Endometrial microvascular endothelial cells (primary cell): ENCODE data around the gene C7orf33. TPM values are rescaled to one million over a fixed set of nuclear protein-coding genes. Genes with fewer than 3 reads are reported as not detected.
"Not testable (repeated sequence)": the region's sequence is repeated elsewhere in the genome, so short reads cannot be mapped to it uniquely, and the experiment has no call there.

Experiments
- in situ Hi-C: cut with HindIII; loops from 2 replicates; pipeline ENCODE4 v1.10.0; 2017; ENCODE audit warnings: low sequenced_read_pairs, low pct_unique_long_range_greater_than_20kb; ENCODE audit errors: inconsistent ontology term
- total RNA-seq: library from RNA; depleted of rRNA; stranded (reverse); fragments of >200 nt; gene quantifications from one replicate; pipeline ENCODE4 v1.2.3, GENCODE V29; 2015; ENCODE audit errors: inconsistent ontology term

Gene C7orf33
- total RNA-seq, 1 donor from 2014 or later = not detected

DNA sequence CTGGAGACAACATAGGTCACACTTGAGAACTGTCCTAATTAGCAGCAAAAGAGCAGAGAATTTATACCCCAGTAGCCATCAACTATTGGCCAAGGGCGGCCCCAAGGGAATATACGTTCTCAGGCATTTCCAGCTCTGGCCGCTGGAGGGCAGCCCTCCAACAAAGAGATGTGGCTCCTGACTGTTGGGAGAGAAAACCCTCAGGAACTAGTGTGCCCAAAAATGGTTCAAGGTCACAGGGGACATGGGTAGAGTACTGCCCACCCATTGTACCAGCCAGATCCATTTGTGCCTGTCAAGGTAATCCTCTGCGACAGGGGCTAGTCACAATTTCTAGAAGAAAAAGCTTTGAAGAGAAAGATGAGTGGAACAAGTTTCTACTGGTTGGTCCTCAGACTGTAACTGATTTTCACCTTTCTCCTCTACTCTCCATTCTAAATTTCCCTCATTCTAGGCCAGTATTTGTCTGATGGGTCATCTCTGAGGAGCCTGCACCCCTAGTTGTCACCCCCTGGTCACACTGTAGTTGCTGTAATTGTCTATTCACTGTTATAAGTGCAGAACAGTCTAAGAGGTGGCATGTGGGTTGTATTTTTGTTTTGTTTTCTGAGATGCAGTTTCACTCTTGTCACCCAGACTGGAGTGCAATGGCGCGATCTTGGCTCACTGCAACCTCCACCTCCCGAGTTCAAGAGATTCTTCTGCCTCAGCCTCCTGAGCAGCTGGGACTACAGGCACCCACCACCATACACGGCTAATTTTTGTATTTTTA, 14.7 kb upstream of the C7orf33 start:
- in situ Hi-C loops = no loop called here

DNA sequence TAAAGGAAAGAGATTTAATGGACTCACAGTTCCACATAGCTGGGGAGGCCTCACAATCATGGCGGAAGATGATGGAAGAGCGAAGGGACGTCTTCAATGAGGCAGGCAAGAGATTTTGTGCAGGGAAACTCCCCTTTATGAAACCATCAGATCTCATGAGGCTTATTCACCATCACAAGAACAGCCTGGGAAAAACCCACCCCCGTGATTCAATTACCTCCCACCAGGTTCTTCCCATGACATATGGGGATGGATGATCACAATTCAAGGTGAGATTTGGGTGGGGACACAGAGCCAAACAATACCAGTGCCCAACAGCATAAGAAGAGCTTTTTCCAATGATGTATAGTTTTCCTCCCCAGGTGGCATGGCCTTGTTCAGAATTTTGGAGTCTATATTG, 11.2 kb upstream of the C7orf33 start:
- in situ Hi-C loops = no loop called here

DNA sequence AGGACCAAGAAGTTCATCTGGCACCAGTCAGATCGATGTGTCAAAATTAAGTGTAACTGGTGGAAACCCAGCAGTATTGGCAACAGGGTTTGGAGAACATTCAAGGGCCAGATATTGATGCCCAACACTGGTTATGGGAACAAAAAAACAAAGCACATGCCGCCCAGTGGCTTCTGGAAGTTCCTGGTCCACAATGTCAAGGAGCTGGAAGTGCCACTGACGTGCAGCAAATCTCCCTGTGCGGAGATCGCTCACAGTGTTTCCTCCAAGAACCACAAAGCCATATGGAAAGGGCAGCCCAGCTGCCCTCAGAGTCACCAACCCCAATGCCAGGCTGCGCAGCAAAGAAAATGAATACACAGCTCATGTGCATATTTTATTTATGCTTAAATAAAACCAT, 10.1 kb upstream of the C7orf33 start:
- in situ Hi-C loops = no loop called here

DNA sequence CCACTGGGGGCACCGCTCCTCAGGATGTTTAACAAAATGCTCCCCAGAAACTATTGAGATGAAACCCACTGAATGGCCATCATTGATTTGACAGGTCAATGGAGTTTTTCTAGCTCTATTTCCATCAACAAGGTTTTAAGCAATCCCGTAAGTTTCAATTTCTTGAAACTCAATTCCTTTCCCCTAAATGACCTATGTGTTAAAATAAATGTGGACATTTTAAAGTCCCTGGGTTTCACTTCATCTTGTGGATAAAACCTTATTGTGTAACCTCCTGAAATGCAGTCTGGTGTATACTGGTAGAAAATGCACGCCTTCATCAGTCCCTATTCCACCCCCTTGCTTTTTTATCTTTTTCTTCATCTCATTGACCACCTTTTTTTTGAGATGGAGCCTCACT, 8.9 kb upstream of the C7orf33 start:
- in situ Hi-C loops = no loop called here

DNA sequence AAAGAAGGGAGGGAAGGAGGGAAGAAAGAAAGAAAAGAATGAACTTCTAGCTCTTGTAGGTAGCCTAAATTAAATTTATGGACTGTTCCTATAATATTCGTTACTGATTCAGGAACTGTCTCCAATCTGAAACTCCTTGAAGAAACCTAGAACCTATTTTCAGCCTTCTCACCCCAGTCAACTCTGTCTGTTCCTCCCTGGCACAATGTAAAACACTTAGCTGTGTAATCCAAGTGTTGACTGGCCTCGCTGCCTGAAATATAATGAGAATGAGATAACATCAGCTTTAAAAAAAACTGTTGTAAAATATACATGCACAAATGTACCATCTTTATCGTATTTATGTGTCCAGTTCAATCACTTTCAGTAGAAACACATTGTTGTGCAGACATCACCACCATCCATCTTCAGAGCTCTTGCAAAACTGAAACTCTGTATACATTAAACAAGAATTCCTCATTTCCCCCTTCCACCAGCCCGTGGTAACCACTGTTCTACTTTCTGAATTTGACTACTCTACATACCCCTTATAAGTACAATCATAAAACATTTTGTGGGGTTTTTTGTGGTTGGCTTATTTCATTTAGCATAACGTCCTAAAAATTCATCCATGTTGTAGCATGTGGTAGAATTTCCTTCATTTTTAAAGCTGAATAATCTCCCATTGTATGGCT, 6.3 kb upstream of the C7orf33 start:
- in situ Hi-C loops = no loop called here

DNA sequence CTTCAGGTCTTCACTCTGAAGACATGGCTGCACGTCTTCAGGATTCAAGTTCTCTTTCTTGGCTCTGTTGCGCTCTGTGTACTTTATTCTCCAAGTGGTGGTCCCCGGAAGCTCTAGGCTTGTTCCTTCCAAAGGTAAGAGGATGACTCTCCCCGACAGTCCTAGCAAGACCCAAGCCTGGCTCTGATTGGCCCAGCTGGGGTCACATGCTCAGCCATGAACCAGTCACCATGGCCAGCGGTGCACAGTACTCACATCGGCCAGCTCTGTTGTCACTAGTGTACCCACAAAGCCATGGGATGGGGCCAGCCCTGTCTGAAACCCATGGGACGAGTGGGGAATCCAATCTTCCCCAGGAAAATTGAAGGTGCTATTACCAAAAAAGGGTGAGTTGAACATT, 5.2 kb upstream of the C7orf33 start:
- in situ Hi-C loops = no loop called here

DNA sequence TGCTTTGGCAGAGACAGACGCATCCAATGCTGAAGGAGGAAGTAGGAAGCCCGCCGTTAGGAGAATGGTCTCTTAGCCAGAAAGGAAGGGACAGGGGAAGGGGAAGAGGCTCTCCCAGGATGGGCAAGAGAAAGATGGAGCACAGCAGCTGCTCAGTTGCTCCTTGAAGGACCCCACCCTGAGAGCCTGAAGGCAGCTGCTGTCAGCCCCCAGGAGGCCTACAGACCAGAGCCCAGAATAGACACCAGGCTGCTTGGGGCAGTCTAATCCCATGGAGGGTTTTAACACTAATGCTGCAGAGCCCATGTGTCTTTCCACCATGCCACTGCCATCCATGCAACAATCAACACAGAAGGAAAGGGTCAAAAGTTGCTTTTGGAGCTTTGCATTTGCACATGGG, 3.5 kb upstream of the C7orf33 start:
- in situ Hi-C loops = no loop called here

DNA sequence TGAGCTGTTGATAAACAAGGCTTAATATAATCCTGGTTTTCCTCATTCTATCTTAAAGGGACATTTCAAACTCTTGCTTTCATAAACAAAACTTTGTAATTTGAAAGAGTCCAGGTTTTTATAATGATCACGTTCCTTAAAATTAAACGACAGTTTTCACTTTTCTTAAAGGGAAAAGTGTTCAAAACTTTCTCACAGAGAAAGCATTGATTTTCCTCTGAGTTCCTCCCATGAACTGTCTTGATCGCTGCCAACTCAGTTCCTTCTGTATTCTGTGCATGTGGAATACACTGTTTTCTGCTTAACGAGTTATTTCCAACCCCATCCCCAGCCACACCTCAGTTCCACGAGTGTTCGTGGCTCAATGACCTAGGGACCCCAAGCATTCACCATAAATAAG, 2.4 kb upstream of the C7orf33 start:
- in situ Hi-C loops = no loop called here

DNA sequence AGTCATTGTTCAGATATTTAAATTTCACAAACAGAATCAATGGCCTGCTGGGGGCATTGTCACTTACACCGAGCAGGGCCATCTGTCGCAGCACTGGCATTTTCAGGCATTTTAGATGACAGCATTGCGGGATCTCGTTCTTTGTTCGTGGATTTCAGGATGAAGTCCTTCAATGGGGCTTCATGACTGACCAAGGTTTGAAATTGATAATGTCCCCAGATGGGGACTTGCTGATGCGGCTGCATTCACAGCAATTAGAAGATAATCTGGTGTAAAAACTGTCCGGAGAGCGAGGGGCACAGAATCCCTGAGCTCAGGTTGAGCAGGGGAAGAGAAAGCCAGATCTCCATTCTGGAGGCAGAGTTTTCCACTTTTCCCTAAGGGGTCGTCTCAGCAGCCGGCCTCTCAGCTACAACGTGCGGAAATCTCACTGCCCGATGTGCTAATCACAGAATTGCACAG, 1.9 kb upstream of the C7orf33 start:
- in situ Hi-C loops = no loop called here

DNA sequence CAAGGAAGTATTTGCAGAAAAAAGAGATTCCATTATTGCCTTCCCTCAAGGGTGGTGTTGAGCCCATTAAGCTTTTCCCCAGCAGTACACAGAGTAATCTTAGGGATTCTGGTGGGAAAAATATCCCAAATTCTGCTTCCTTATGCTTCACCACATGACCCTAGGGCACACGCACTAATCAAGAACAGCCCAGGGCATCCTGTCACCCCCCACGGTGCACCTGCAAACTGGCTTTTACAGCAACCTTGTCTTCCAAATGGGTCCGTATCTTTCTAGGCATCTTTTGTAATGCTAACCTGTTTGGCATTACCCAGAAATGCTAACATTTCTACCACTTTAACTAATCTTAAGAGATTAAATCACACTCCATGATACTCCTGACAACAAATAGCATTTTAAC, 926 bp upstream of the C7orf33 start:
- in situ Hi-C loops = no loop called here

DNA sequence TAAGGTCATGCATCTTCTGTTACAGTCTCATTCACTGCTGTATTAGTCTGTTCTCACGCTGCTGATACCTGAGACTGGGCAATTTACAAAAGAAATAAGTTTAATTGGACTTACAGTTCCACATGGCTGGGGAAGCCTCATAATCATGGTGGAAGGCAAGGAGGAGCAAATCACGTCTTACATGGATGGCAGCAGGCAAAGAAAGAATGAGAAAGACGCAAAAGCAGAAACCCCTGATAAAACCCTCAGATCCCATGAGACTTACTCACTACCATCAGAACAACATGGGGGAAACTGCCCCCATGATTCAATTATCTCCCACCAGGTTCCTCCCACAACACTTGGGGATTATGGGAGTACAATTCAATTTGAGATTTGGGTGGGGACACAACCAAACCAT, 5.8 kb downstream of the C7orf33 start:
- in situ Hi-C loops = not testable (repeated sequence)

DNA sequence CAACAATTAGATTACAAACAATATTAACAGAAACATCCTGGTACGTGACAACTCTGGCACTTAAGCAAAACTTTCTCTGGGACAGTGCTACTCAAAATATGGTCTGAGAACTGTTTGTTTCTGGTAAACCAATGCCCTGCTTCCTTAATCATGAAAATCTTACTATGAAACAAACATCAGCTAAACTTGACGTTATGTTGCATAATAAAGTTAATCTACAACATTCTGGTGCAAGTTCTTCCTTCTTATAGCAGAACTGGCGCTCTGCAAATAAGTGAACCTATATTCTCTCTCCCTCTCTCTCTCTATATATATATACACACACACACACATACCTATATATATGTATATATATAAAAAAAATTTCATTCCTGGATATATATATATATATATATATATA, 7.8 kb downstream of the C7orf33 start:
- in situ Hi-C loops = no loop called here

DNA sequence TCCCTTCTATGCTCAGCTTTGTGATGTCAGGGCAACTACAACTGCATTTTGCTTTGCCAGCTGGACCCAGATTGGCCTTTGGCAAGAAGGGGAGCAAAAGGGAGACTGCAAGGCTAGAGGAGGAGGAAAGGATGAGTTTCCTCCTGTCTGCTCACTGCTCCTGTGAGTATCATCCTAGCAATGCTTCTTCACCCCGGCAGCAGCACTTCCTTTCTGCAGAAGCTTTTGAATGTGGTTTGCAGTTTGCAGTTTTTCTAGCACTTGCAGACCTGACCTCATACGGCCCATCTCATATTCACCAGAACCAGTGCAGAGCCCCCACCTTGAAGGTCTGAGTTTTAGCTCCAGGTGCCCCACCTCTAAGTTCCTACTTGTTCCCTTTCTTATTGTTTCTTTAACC, 14.8 kb downstream of the C7orf33 start:
- in situ Hi-C loops = no loop called here

DNA sequence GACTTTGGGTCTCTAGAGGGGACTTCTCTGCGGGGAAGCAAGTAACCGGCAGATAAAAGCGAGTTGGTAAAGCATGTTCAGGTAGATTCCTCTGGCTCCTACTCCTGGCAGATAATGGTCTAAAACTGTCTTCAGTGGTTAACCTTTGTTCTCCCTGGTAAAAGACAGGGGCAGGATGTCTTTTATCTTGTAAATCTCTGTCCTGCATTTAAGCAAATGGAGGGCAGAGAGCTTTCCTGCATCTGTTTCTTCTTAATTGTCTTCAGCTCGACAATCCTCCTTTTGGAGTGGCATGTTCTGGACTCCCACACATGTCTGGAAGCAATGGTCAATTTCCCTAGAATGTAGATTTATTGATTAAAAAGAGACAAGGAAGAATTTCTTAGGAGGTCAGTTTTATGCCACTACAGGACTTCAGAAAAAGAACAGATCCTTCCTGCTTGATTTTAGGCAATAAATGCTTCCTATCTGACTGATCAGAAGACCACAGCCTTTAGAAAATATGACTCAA, 16.6 kb downstream of the C7orf33 start:
- in situ Hi-C loops = no loop called here

DNA sequence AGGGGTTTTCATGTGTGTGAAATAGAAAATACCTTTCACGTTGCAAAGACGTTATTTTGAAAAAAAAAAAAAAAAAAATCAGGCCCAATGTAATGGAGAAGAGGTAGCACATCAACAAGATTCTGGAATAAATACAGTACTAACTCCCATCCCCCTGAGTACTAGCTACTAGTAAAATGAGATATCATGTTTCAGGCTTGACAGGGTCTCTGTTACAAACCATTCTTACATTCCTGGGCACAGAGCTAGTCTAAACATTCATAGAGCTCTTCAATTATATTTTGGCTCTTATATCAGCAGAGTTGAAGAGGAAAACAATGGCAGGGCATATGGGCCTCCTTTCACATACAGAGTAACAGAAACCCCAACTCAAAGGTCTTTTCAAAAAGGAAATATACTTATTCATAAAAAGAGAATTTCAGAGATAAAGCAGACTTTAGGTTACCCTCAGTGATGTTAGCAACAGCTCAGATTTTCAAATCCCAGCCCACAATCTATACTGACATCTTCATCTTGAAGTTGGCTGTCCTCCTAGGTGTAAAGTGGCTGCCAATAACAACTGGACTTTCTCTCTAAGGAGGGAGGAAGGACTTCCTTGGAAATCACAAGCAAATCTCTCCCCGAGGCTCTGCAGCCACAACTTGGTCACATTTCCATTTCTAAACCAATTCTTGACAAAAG, 18.6 kb downstream of the C7orf33 start:
- in situ Hi-C loops = no loop called here

DNA sequence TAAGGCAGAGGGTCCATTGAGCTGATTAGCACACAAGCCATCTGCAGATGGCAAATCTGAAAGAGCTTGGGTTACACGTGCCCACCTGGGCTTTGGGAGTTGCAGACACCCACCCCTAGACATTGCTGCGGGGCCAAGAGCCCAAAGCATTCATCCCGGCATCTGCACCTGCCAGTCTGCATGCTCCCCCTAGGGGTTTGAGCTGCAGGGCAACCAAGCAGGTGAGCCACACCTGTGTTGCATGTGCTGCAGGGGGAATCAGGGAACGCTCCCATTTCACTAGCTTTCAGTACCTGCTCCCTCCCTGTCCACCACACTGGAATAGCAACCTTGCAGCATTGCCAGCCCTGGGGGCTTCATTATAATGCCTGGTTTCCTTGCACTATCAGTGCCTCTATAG, 21.1 kb downstream of the C7orf33 start:
- in situ Hi-C loops = no loop called here

DNA sequence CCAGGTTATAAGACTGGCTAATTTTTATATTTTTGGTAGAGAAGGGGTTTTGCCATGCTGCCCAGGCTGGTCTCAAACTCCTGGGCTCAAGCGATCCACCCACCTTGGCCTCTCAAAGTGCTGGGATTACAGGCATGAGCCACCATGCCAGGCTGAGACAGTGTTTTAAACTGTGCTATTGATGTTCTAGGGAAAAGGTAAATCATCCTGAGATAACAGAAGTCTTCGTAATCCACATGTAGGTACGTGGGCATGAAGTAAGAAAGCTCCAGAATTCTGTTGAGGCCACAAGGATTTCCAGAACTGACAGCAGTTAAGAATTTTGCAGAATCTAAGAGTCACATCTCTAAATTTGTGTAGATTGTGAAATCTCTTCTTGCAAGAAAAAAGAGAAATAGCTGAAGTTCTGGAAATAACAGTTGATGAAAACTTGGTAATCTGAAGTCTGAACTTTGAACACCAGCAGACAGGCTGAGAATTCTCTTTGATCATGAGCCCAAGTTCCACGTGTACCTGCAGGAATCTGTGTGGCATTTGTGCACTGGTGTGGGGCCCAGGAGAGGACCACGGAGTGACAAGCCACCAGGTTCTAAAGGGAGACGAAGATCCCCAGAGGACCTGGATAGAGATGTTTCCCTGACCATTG, 24.6 kb downstream of the C7orf33 start:
- in situ Hi-C loops = no loop called here

DNA sequence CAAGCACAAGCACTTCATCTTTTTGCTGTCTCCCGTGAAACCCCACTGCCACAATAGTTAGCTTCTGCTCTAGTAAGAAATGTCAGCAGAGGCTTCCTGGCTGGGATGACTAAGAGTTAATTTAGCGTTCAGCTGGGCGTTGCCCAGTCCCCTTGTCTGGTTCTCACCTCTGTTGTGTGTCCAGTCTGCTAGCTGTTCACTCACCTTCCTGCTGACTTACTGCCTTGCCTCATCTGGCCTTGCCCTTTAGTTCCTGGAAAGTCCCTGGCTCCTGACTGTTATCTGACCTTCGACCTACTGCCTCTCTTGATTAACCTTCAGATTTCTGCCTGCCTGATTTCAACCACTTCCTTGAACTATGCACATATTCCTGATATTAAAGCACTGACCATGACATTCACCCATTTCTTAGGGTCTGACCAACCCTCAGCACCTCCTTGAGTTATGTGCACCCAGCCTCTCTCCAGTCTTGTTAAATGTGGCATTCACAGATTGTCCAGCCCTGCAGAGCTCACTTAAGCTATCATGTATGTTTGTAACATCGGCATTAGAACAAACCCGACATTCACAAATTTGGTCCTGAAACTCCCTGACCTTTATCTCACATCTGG, 30.3 kb downstream of the C7orf33 start:
- in situ Hi-C loops = no loop called here

DNA sequence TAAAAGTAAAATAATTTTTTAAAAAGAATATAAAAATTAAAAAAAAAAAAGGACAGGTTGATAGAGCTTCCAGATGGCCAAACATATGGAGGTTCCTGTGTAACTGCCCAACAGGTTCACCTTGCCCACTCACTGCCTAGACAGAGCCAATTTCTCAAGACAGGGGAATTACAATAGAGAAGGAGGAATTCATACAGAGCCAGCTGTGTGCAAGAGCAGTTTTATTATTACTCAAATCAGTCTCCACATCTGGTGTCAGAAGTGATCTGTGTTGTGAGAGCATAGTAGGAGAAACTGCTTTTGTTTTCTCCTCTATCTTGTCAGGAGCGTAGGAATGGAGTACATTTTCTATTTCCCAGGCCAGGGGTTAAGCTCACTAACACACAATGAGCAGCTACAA, 31.0 kb downstream of the C7orf33 start:
- in situ Hi-C loops = no loop called here
